DOHH2 (cell line): ENCODE results near the gene ZNF182.

ENCODE experiments used
- EZH2phosphoT487 ChIP-seq: fragments of 200-600 bp; sonication (generic); IDR thresholded peaks from 2 replicates; pipeline ENCODE4 v1.6.1; 2017; ENCODE audit warnings: borderline replicate concordance, mild to moderate bottlenecking, antibody characterized with exemption, low read length, moderate library complexity, mixed read lengths
- TF ChIP-seq, protein P1 (sequence below): fragments of 200-600 bp; sonication (generic); IDR thresholded peaks from one replicate; pipeline ENCODE4 v1.5.1; 2014; ENCODE audit warnings: antibody characterized with exemption, mild to moderate bottlenecking, low read depth, low read length; ENCODE audit not compliant: poor library complexity, severe bottlenecking

DNA sequence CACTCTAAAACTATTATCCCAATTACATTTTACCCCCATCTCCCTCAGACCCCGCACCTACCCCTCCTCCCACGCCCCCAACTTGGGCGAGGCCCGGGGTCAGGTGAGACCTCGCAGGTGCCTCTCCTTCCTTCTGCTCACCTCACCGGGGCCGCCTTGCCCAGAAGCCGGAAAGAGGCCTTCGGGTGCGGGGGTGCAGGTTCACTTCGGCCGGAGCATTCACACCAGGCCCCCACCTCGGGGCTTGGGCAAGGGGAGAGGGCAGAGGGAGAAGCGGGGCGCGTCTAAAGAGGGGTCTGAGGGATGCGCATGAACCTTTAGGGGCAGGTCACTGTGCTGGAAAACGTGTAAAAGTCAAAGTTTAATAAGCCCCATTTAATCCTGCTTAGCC is 427 bp downstream of the ZNF182 start:
- TF ChIP-seq, protein P1, sequence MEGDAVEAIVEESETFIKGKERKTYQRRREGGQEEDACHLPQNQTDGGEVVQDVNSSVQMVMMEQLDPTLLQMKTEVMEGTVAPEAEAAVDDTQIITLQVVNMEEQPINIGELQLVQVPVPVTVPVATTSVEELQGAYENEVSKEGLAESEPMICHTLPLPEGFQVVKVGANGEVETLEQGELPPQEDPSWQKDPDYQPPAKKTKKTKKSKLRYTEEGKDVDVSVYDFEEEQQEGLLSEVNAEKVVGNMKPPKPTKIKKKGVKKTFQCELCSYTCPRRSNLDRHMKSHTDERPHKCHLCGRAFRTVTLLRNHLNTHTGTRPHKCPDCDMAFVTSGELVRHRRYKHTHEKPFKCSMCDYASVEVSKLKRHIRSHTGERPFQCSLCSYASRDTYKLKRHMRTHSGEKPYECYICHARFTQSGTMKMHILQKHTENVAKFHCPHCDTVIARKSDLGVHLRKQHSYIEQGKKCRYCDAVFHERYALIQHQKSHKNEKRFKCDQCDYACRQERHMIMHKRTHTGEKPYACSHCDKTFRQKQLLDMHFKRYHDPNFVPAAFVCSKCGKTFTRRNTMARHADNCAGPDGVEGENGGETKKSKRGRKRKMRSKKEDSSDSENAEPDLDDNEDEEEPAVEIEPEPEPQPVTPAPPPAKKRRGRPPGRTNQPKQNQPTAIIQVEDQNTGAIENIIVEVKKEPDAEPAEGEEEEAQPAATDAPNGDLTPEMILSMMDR = no peak
- TF ChIP-seq EZH2phosphoT487 = no peak
